Muscle of leg (tissue), 11 donors: ENCODE results near the gene CCNQ. TPM values are rescaled to one million over a fixed set of nuclear protein-coding genes. Genes with fewer than 3 reads are reported as not detected.

Experiments
- DNase-seq: peaks from one replicate; pipeline ENCODE4 v3.0.0; 2013
- H3K27ac ChIP-seq: one replicate; pipeline ENCODE4 v1.5.1; 2013; ENCODE audit warnings: mild to moderate bottlenecking, low read length, control low read depth
- H3K27me3 ChIP-seq: one replicate; pipeline ENCODE4 v1.6.1; 2013; ENCODE audit warnings: low read length; ENCODE audit not compliant: control insufficient read depth, insufficient read depth
- H3K36me3 ChIP-seq: one replicate; pipeline ENCODE4 v1.6.1; 2013; ENCODE audit warnings: low read length; ENCODE audit not compliant: control insufficient read depth, insufficient read depth
- H3K4me1 ChIP-seq: one replicate; pipeline ENCODE4 v1.6.1; 2013; ENCODE audit warnings: low read length; ENCODE audit not compliant: control insufficient read depth, insufficient read depth
- H3K4me3 ChIP-seq: one replicate; pipeline ENCODE4 v1.5.1; 2013; ENCODE audit warnings: low read length, control low read depth
- H3K9me3 ChIP-seq: replicated peaks from 2 replicates; pipeline ENCODE4 v1.6.1; 2013; ENCODE audit warnings: low read depth, low read length; ENCODE audit not compliant: control insufficient read depth
- WGBS: methylation state at CpG from one replicate; pipeline ENCODE4 v1.1.5; 2013; ENCODE audit warnings: missing lambda C conversion rate; ENCODE audit not compliant: insufficient coverage; 5-methylcytosine and 5-hydroxymethylcytosine counted together
- polyA plus RNA-seq, 8 donors: library from polyadenylated mRNA; unstranded; fragments of 120-200 nt; gene quantifications; one replicate each; pipeline versions ENCODE4 v1.2.1 to v1.2.3, GENCODE V29; 2013; ENCODE audit warnings: inconsistent platforms in 1 of 8, low replicate concordance in 1 of 8; ENCODE audit not compliant: insufficient read length in 8 of 8, insufficient read depth in 1 of 8
- total RNA-seq: library from RNA; stranded (reverse); fragments of 120-200 nt; gene quantifications from one replicate; pipeline ENCODE4 v1.2.4, GENCODE V29; 2013

Gene CCNQ
- total and polyA plus RNA-seq, 9 donors: 11.7 to 15.9 (median 13.3) TPM

DNA sequence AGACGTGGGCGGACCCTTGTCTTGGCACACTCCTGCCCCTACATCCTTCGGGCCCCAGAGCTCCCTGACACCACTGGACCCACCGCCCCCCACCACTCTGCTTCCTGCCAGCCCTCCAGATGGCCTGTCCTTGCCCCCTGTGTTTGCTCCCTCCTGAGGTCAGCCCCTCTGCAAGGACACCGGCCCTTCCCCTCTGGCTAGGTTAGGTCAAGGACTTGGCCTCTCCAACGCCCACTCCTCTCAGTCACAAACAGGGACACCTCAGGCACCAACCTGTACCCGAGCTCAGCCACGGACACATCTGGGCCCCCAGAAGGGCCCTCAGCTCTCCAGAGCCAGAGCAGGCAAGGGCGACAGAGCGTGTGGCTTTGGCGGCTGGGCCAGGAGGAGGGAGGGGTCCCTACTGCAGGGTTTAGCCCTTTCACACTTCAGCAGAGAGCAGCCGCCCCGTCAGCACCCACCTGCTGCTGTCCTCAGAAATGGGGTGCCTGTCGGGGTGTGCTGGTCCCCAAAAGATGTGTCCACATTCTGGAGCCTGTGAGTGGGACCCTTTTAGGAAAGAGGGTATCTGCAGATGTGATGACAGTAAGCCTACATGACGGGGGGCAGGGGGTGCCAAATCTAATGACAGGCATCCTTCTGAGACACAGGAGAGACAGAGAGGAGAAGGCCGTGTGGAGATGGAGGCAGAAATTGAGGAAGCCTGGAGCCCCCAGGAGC, 24.5 kb upstream of the CCNQ start:
- peaks cover 11% of the 10 kb centered on the region for H3K27me3 ChIP-seq
- 78% methylated on average over 14 of the region's 16 CpGs for WGBS

DNA sequence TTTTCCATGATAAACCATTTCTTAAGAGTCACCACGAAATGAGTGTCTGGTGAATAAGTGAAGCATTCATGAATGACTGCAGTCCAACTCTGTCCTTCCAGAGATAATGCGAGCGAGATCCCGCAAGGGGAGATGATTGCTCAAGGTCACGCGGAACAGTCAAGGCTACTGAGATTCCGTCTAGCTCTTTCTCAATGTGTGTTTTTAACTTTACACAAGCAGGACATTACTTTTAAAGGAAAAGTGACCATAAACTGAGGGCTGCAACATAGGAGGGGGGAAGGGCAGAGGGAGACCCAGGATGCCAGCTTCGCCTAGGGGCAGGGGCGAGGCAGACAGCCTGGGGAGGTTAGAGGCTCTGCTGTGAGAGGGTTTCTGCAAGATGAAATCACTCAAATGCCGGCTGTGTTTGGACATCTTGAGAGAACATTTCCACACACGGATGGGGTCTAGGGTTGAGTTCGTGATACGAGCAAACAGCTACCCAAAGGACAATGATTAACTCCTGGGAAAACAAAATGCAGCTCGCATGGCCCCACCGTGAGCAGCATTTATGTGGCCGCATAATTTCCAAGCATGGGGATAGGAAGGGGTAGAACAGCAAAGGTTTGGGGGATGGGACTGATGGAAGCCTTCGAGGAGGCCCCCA, 23.8 kb upstream of the CCNQ start:
- H3K4me3 ChIP-seq: no peak overlapping the region
- DNase-seq: no peak
- H3K27ac ChIP-seq: no peak overlapping the region
- H3K27me3 ChIP-seq: peaks cover 15% of the 10 kb centered on the region
- 74% methylated on average over 13 of the region's 17 CpGs for WGBS
- no peaks in the 10 kb centered on the region for H3K9me3 ChIP-seq
- no peaks in the 10 kb centered on the region for H3K36me3 ChIP-seq
- peaks cover 5% of the 10 kb centered on the region for H3K4me1 ChIP-seq

More for the DNA sequence above, 24.5 kb upstream of the CCNQ start:
- Histone ChIP-seq H3K9me3 (no peaks in the 10 kb centered on the region), H3K36me3 (no peaks in the 10 kb centered on the region), H3K4me3 (no peak overlapping the region), H3K4me1 (peaks cover 9% of the 10 kb centered on the region), H3K27ac (no peak overlapping the region)
- DNase-seq: no peak

DNA sequence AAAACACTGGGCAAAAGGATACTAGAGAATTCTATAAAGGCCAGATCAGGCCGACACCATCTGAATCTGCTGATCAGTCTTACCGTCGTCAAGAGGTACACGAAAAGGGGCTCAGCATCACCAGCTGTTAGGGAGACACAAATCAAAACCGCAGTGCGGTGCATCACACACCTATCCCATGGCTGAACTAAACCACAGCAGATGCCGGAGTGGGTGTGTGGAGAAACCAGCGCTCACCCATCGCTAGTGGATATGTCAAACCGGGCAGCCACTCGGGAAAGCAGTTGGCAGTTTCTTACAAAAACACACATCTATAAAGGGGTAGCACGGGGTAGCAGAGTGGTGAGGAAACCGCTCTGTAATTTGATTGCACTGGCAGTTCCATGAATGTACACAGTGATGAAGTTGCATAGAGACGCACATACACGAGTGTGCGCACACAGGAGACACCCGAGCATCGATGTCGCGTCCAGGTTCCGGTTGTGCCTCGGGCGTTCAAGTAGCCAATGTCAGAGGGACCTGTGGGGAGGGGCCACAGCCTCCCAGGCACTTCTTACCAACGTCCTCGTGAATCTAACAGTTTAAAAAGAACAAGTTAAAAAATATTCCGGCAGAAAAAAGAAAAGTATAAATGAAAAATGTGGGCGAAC, 23.1 kb upstream of the CCNQ start:
- Histone ChIP-seq H3K4me1 (no peaks in the 10 kb centered on the region), H3K36me3 (no peaks in the 10 kb centered on the region), H3K9me3 (no peaks in the 10 kb centered on the region), H3K4me3 (no peak overlapping the region), H3K27ac (no peak overlapping the region), H3K27me3 (peaks cover 18% of the 10 kb centered on the region)
- no peak for DNase-seq
- 89% methylated on average over 18 of the region's 27 CpGs for WGBS

DNA sequence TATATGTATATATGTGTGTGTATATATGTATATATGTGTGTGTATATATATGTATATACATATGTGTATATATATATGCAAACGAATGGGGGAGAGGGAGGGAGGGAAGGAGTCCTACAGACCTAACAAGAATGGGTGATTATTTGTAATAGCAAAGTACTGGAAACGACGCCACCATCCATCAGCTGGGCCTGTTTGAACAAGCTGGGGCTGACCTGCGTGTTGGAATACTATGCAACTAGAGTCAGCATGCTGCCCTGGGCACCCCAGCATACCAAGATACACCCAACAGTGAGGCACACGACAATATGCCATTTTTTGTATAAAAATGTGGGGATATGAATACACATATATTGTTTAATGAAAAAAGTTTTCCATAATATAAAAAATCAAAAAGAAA, 21.6 kb upstream of the CCNQ start:
- DNase-seq: no peak
- no peak overlapping the region for H3K27ac ChIP-seq
- peaks cover 24% of the 10 kb centered on the region for H3K27me3 ChIP-seq
- no peaks in the 10 kb centered on the region for H3K36me3 ChIP-seq
- no peaks in the 10 kb centered on the region for H3K4me1 ChIP-seq
- H3K9me3 ChIP-seq: no peaks in the 10 kb centered on the region
- H3K4me3 ChIP-seq: no peak overlapping the region
- 100% methylated on average over 2 of the region's 5 CpGs for WGBS

DNA sequence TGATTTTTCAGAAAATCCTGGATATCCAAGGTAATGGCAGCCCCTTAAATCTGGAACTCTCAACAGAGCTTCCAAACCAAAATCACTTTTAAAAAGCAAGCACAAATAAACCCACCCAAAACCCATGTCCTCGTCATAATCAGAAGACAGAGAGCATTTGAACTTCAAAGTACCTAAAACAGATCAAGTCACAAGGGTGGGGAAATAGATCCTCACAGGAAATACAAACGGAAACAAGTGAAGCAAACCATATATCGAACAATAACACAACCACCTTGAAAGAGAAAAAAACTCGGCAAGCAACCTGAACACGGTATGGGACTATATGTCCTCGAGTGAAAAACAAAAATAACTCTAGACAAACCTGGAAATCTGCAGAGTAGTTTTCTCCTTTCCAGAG, 15.9 kb upstream of the CCNQ start:
- H3K4me1 ChIP-seq: peaks cover 7% of the 10 kb centered on the region
- DNase-seq: no peak
- no peak overlapping the region for H3K27ac ChIP-seq
- H3K36me3 ChIP-seq: no peaks in the 10 kb centered on the region
- H3K4me3 ChIP-seq: no peak overlapping the region
- peaks cover 40% of the 10 kb centered on the region for H3K27me3 ChIP-seq
- 40% methylated on average over 1 of the region's 6 CpGs for WGBS
- H3K9me3 ChIP-seq: no peaks in the 10 kb centered on the region

DNA sequence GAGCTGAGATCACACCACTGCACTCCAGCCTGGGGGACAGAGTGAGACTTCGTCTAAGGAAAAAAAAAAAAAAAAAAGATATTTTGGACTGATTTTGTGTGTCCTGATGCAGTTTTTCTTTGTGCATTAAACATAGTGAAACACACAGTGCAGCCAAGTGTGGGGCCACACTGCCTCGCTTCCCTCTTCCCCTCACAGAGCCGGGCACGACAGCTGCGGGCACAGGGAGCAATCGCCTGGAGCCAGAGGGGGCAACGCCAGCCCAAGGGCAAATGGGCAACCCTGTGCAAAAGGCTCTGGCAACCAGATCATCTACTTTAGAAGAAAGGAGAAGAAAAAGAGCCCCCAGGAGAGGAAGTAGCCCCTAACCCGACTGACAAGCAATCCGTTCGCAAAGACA, 13.5 kb upstream of the CCNQ start:
- H3K4me3 ChIP-seq: no peak overlapping the region
- H3K27me3 ChIP-seq: peaks cover 32% of the 10 kb centered on the region
- DNase-seq: no peak
- WGBS: 70% methylated on average over 2 of the region's 10 CpGs
- no peaks in the 10 kb centered on the region for H3K36me3 ChIP-seq
- no peak overlapping the region for H3K27ac ChIP-seq
- H3K9me3 ChIP-seq: no peaks in the 10 kb centered on the region
- H3K4me1 ChIP-seq: peaks cover 11% of the 10 kb centered on the region

DNA sequence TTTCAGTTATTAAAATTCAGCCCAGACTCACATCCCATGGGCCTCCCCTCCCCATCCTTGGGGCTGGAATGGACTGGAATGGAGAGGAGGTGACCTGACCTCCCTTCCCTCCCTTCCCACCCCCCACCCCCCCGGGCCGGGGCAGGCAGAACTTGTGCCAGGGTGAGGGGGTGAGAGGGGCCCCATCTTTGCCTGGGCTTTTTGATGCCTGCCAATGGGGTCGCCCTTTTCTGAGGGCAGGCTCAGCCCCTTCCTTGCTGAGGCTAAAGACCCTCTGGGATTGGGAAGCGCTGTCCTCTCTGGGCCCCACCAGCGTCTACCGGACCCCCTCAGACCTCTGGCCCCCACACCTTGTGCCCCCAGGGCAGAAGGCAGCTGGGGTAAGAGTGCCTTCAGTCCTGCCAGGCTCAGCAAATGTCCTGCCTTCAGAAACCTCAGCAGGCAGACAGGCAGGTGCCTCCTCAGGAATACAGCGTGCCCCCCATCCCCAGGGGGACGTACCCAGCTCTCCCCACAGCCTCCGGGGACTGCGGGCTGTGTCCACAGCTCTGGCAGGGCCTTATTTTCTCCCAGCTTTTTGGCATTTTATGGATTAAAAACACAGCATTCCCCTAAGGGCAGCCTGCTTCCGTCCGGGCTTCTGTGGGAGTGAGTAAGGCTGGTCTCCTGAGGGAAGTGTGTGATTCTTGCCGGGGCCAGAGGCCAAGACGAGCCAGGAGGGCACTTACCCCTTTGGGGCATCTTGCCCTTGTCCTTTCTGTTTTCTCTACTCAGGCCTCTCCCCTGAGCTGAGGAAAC, 12.6 kb upstream of the CCNQ start:
- H3K9me3 ChIP-seq: no peaks in the 10 kb centered on the region
- no peak for DNase-seq
- peaks cover 26% of the 10 kb centered on the region for H3K27me3 ChIP-seq
- WGBS: 73% methylated on average over 7 of the region's 14 CpGs
- H3K4me3 ChIP-seq: no peak overlapping the region
- H3K36me3 ChIP-seq: no peaks in the 10 kb centered on the region
- no peak overlapping the region for H3K27ac ChIP-seq
- H3K4me1 ChIP-seq: peaks cover 11% of the 10 kb centered on the region

DNA sequence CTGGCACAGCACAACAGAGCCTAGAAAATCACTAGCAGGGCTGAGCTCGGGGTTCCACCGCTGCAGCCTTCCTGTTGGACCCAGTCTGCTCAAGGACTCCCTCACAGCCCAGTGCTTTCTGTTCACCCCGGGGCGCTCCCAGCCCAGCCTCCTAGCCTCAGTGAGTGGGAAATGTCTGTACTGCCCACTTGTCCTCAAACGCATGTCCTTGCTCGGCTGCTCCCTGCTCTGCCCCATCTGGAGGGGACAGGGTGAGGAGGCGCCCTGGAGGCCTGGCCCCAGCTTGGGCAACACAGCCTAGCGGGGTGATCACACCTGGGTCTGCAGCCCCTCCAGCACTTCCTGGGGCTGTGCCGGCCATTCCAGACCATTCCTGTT, 11.9 kb upstream of the CCNQ start:
- no peak for DNase-seq
- Histone ChIP-seq H3K4me1 (peaks cover 11% of the 10 kb centered on the region), H3K27me3 (peaks cover 23% of the 10 kb centered on the region), H3K36me3 (no peaks in the 10 kb centered on the region), H3K9me3 (no peaks in the 10 kb centered on the region), H3K27ac (no peak overlapping the region), H3K4me3 (no peak overlapping the region)
- WGBS: 75% methylated on average over 9 of the region's 9 CpGs

DNA sequence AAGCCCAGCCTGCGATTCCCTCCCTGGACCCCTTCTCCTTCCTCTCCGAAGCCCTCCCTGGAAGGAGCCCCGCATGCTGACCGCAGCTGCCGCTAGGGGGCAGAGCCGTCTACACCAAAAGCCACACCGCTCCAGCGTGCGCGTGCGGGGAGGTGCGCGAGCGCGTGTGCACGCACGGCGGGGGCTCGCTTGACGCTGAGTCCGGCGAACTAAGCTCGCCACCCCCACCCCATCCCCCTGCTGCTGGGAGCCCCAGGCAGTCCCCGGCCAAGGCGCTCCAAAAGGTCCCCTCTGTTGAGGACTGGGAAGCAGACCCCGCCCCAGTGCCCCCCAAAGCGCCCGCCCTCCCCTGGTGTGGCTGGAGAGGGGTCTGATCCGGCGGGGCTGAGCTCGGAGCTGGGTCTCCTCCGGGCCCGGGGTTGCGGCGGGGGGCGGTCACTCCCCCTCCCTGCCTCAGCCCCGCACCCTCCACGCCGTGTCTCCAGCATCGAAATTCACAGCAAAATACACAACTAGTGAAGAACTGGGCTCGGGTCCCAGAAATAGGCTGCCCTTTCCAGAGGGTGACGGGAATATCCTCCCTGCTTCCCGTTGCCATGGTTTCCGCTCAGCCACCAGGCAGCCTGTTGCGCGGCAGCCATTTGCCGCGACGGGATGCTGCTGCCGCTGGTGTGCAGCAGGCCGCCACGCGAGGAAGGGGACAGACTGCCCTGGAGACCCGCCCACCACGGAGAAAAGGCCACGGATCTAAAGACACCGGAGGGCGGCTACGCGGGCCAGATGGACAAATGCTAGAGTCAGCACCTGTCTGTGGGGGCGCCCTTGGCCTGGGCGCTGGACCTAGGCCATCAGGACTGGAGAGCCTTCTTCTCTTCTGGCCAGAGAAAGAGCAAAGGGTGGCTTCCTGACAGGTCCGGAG, 11.2 kb upstream of the CCNQ start:
- 28% methylated on average over 55 of the region's 63 CpGs for WGBS
- Histone ChIP-seq H3K27me3 (peaks cover 23% of the 10 kb centered on the region), H3K36me3 (no peaks in the 10 kb centered on the region), H3K4me1 (peaks cover 11% of the 10 kb centered on the region), H3K27ac (no peak overlapping the region), H3K4me3 (peak overlapping the region; percentile 4), H3K9me3 (no peaks in the 10 kb centered on the region)
- peak; percentile 85 for DNase-seq
